ENCODE results near the gene PTPRT.

The PTPRT gene

GRCh38 chr20:42646250-42646649, 543.5 kb downstream of the PTPRT start:
- in situ Hi-C loops (cut with HindIII; ENCODE audit: low sequenced_read_pairs): no loop called here

GRCh38 chr20:42641886-42642285, 547.8 kb downstream of the PTPRT start:
- in situ Hi-C loops (cut with HindIII; ENCODE audit: low sequenced_read_pairs): no loop called here

GRCh38 chr20:42639140-42639539, 550.6 kb downstream of the PTPRT start:
- in situ Hi-C loops (cut with HindIII; ENCODE audit: low sequenced_read_pairs): no loop called here

GRCh38 chr20:42635699-42636411, 553.9 kb downstream of the PTPRT start:
- in situ Hi-C loops (cut with HindIII; ENCODE audit: low sequenced_read_pairs): no loop called here

- in situ Hi-C loops (cut with HindIII; ENCODE audit: low sequenced_read_pairs): no loop called here
Measured at GRCh38 chr20:42634156-42634555, 555.5 kb downstream of the PTPRT start.

- in situ Hi-C loops (cut with HindIII; ENCODE audit: low sequenced_read_pairs): no loop called here
Measured at GRCh38 chr20:42628683-42629082, 561.0 kb downstream of the PTPRT start.

GRCh38 chr20:42613076-42613475, 576.6 kb downstream of the PTPRT start:
- in situ Hi-C loops (cut with HindIII; ENCODE audit: low sequenced_read_pairs): no loop called here

- in situ Hi-C loops (cut with HindIII; ENCODE audit: low sequenced_read_pairs): no loop called here
Measured at GRCh38 chr20:42611889-42612837, 577.5 kb downstream of the PTPRT start.

- in situ Hi-C loops (cut with HindIII; ENCODE audit: low sequenced_read_pairs): no loop called here
Measured at GRCh38 chr20:42611423-42611822, 578.3 kb downstream of the PTPRT start.

GRCh38 chr20:42610070-42610469, 579.6 kb downstream of the PTPRT start:
- in situ Hi-C loops (cut with HindIII; ENCODE audit: low sequenced_read_pairs): no loop called here

GRCh38 chr20:42609618-42610017, 580.1 kb downstream of the PTPRT start:
- in situ Hi-C loops (cut with HindIII; ENCODE audit: low sequenced_read_pairs): no loop called here

GRCh38 chr20:42604998-42605956, 584.4 kb downstream of the PTPRT start:
- in situ Hi-C loops (cut with HindIII; ENCODE audit: low sequenced_read_pairs): no loop called here

- in situ Hi-C loops (cut with HindIII; ENCODE audit: low sequenced_read_pairs): no loop called here
Measured at GRCh38 chr20:42603655-42604054, 586.1 kb downstream of the PTPRT start.

- in situ Hi-C loops (cut with HindIII; ENCODE audit: low sequenced_read_pairs): no loop called here
Measured at GRCh38 chr20:42598581-42598980, 591.1 kb downstream of the PTPRT start.

- in situ Hi-C loops (cut with HindIII; ENCODE audit: low sequenced_read_pairs): no loop called here
Measured at GRCh38 chr20:42595625-42596024, 594.1 kb downstream of the PTPRT start.

- in situ Hi-C loops (cut with HindIII; ENCODE audit: low sequenced_read_pairs): no loop called here
Measured at GRCh38 chr20:42594659-42595058, 595.0 kb downstream of the PTPRT start.

GRCh38 chr20:42594011-42594410, 595.7 kb downstream of the PTPRT start:
- in situ Hi-C loops (cut with HindIII; ENCODE audit: low sequenced_read_pairs): no loop called here

- in situ Hi-C loops (cut with HindIII; ENCODE audit: low sequenced_read_pairs): no loop called here
Measured at GRCh38 chr20:42589976-42590639, 599.6 kb downstream of the PTPRT start.

GRCh38 chr20:42588847-42589246, 600.9 kb downstream of the PTPRT start:
- in situ Hi-C loops (cut with HindIII; ENCODE audit: low sequenced_read_pairs): no loop called here

- in situ Hi-C loops (cut with HindIII; ENCODE audit: low sequenced_read_pairs): no loop called here
Measured at GRCh38 chr20:42587427-42587826, 602.3 kb downstream of the PTPRT start.

All from DLD1 (cell line).